Measurements from ENCODE around the gene CHGA.

DNA sequence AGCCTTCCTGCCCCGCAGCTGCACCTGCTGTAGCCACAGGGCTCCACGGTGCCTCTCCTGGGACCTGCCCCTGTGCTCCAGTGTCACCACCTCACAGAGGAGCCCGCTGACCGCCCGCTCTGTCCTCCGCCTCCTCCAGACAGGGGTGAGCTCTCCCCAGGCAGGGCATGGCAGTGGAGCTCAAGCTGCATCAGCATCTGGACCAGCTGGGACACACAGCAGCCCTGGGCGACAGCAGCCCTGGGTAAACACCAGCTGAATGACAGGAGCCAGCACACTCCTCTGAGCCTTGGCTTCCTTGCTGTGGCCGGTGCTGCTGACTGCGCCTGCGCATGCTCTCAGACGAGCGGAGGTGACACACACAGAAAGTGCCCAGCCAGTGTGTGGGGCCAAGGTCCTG lies 22.0 kb downstream of the CHGA start:
- TF ChIP-seq, protein P1, sequence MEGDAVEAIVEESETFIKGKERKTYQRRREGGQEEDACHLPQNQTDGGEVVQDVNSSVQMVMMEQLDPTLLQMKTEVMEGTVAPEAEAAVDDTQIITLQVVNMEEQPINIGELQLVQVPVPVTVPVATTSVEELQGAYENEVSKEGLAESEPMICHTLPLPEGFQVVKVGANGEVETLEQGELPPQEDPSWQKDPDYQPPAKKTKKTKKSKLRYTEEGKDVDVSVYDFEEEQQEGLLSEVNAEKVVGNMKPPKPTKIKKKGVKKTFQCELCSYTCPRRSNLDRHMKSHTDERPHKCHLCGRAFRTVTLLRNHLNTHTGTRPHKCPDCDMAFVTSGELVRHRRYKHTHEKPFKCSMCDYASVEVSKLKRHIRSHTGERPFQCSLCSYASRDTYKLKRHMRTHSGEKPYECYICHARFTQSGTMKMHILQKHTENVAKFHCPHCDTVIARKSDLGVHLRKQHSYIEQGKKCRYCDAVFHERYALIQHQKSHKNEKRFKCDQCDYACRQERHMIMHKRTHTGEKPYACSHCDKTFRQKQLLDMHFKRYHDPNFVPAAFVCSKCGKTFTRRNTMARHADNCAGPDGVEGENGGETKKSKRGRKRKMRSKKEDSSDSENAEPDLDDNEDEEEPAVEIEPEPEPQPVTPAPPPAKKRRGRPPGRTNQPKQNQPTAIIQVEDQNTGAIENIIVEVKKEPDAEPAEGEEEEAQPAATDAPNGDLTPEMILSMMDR (IDR thresholded peaks at IDR 0.05): no peak
- no peak for TF ChIP-seq ZBTB21 (CRISPR knock-in tag; IDR thresholded peaks at IDR 0.05; ENCODE audit: borderline replicate concordance)
- TF ChIP-seq, protein P2, sequence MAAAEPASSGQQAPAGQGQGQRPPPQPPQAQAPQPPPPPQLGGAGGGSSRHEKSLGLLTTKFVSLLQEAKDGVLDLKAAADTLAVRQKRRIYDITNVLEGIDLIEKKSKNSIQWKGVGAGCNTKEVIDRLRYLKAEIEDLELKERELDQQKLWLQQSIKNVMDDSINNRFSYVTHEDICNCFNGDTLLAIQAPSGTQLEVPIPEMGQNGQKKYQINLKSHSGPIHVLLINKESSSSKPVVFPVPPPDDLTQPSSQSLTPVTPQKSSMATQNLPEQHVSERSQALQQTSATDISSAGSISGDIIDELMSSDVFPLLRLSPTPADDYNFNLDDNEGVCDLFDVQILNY (CRISPR knock-in tag; IDR thresholded peaks at IDR 0.05): no peak
- no peak for TF ChIP-seq GABPB1 (CRISPR knock-in tag; IDR thresholded peaks at IDR 0.05)
- TF ChIP-seq SP1 (CRISPR knock-in tag; conservative IDR thresholded peaks at IDR 0.05): no peak
- no peak for TF ChIP-seq ETV6 (CRISPR knock-in tag; IDR thresholded peaks at IDR 0.05)
- no peak for TF ChIP-seq TEAD4 (CRISPR knock-in tag; IDR thresholded peaks at IDR 0.05)
- no peak for TF ChIP-seq CREB1 (CRISPR knock-in tag; IDR thresholded peaks at IDR 0.05)
